Endometrial microvascular endothelial cells (primary cell): ENCODE measurements around the gene PADI3. TPM values are rescaled to one million over a fixed set of nuclear protein-coding genes. Genes with fewer than 3 reads are reported as not detected.
"Not testable (repeated sequence)": the region's sequence is repeated elsewhere in the genome, so short reads cannot be mapped to it uniquely, and the experiment has no call there.

Experiments used
- in situ Hi-C: cut with HindIII; loops from 2 replicates; pipeline ENCODE4 v1.10.0; 2017; ENCODE audit warnings: low sequenced_read_pairs, low pct_unique_long_range_greater_than_20kb; ENCODE audit errors: inconsistent ontology term
- total RNA-seq: library from RNA; depleted of rRNA; stranded (reverse); fragments of >200 nt; gene quantifications from one replicate; pipeline ENCODE4 v1.2.3, GENCODE V29; 2015; ENCODE audit errors: inconsistent ontology term

The PADI3 gene
- total RNA-seq, 1 donor from 2014 or later, result not detected

DNA sequence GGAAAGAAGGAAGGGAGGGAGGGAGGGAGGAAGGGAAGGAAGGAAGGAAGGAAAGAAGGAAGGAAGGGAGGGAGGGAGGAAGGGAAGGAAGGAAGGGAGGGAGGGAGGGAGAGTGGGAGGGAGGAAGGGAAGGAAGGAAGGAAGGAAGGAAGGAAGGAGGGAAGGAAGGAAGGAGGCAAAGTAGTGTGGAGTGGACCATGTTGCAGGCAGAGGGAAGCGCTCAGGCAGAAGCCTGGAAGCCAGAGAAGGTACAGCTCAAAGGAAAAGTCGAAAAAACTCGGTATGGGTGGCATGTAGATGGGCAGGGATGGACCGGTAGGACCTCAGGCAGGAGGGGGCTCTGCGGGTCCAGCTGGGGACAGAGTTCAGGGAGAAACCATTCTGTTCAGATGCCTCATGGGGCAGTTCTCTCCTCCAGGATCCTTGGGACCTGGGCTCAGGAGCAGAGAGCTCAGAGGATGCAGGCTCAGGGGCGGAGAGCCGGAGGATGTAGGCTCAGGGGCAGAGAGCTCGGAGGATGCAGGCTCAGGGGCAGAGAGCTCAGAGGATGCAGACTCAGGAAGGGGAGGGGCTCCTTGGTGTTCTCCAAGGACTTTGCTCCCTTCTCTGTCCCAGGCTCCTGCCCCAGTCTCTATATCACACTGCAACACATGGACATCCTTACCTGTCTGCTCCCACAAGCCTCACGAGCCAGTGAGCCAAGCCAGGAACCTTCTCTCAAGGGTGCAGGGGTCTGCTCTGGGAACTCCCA is 13.6 kb upstream of the PADI3 start:
- in situ Hi-C loops, result no loop called here

DNA sequence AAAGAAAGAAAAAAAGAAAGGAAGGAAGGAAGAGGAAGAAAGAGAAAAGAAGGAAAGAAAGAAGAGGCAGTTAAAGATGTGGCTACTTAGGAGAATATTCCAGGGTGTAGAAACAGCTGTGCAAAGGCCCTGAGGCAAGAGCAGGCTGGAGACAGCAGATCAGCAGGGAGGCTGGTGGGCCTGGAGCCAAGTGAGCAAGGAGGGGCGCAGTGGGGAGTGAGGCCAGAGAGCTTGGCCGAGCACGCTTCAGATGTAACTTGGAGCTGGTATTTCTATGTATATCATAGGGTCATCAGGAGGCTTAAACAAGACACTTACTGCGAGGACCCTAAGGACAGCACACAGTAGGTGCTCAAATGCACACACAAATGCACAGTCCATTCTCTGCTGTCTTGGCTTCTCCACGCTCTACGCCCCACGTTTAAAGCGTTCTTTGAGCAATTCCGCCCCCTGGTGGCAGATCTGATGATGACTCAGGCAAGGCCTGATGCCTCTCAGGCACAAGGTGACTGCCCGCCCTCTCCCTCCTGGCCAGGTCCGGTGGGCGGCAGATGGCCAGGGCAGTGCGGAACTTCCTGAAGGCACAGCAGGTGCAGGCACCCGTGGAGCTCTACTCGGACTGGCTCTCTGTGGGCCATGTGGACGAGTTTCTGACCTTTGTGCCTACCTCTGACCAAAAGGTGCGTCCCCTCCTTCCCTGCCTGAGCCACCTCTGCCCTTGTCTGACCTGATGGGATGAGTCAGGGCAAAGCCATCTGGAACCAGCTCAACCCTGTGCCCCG is 11.9 kb upstream of the PADI3 start:
- in situ Hi-C loops, result no loop called here

DNA sequence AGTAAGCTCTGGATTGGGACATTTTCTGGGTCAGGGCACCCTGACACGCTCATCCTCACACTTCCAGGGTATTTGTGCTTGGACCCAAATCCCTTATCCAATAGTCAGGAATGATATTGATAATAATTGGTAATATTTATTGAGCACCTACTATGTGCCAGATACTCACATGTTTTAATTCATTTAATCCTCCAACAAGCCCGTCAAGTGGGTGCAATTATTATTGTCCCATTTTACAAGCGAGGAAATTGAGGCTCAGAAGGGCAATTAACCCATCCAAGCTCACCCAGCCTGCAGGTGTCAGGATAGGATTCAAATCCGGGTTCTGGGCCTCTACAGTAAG is 11.4 kb upstream of the PADI3 start:
- in situ Hi-C loops, result no loop called here

DNA sequence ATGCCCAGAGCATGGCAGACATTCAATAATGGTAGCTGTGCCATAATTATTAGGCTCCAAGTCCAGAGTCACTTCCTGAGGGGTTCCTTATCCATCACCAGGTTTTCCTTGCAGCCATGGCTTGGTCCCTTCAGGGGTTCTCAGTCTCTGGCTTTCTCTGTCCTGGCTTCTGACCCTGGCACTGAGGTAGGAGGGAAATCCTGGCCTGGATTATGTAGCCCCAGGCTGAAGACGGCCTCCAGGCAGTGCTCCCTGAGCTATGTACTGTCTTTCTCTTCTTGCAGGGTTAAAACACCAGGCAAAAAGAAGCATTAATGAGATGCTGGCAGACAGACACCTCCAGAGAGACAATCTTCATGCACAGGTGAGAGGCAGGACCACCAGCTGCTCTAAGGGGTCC is 9.5 kb upstream of the PADI3 start:
- in situ Hi-C loops, result no loop called here

DNA sequence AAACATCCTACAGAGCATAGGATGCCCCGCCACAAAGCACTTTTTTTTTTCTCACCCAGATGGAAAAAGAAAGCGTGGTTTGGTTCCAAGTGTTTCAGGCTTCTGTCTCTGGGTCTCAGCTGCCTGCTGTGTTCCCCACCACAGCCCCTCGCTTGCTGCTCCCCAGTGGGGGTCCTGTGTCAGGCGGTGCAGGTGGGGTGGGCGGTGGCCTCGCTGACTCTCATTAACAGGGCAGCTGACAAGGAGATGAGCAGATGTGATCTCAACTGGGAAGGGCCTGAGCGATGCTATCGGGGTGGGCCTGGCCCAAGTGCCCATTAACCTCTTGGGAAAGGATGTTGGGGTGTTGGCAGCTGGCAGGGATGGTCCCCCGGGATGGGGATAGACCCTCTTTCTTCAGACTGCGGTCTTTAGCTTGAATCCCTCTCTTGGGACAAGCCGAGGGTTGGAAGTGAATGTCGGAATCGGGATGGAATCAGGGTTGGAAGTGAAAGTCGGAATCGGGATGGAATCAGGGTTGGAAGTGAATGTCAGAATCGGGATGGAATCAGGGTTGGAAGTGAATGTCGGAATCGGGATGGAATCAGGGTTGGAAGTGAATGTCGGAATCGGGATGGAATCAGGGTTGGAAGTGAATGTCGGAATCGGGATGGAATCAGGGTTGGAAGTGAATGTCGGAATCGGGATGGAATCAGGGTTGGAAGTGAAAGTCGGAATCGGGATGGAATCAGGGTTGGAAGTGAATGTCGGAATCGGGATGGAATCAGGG is 7.7 kb upstream of the PADI3 start:
- in situ Hi-C loops, result not testable (repeated sequence)

DNA sequence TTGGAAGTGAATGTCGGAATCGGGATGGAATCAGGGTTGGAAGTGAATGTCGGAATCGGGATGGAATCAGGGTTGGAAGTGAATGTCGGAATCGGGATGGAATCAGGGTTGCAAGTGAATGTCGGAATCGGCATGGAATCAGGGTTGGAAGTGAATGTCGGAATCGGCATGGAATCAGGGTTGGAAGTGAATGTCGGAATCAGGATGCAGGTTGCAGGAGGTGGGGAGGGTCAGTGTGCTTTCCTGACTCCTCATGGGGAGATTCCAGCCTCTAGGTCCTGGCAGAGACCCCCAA is 7.2 kb upstream of the PADI3 start:
- in situ Hi-C loops, result not testable (repeated sequence)

DNA sequence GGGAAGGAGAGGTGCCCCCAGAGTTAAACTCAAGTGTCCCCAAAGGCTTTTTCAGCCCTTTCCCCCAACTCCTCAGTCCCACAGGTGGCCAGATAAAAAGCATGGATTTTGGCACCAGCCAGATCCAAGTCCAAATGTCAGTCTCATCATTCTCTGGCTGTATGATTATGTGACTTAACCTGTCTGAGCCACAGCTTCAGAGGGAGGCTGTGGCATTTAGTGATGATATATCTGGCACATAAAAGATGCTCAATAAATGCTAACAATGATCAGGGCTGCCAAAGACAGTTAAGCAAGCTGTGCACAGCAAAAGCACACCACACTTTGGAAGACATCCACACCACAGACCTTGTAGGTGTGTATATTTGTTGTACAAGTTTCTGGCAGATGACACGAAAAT is 5.6 kb upstream of the PADI3 start:
- in situ Hi-C loops, result no loop called here

- in situ Hi-C loops, result no loop called here
Observed at GRCh38 chr1:17244821-17245740, 3.8 kb upstream of the PADI3 start.

DNA sequence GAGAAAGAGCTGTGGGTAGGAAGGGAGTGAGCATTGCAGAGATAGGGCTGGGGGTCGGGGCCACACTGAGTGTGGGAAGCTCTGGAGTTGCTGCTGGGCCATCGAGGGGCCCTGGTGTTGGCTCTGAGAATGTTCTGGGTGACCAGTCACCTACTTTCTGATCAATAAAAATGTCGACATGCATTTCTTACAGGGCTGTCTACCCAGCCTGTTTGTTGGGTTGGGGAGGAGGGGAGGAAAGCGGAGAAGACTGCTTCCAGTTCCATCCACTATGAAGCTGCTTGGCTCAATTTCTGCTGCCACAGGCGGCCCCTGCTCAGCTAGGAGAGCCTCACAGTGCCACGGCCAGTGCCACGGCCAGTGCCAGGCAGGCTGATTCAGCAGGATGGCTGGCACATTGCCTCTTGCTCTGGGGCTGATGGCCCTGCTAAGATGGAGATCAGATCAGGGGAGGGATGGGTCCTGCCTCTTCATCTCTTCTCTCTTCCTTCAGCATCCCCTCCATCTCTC is 3.0 kb upstream of the PADI3 start:
- in situ Hi-C loops, result no loop called here

GRCh38 chr1:17246971-17247370 is 1.9 kb upstream of the PADI3 start:
- in situ Hi-C loops, result no loop called here

GRCh38 chr1:17250601-17251000 is 1.7 kb downstream of the PADI3 start:
- in situ Hi-C loops, result no loop called here

GRCh38 chr1:17251246-17251645 is 2.3 kb downstream of the PADI3 start:
- in situ Hi-C loops, result no loop called here

DNA sequence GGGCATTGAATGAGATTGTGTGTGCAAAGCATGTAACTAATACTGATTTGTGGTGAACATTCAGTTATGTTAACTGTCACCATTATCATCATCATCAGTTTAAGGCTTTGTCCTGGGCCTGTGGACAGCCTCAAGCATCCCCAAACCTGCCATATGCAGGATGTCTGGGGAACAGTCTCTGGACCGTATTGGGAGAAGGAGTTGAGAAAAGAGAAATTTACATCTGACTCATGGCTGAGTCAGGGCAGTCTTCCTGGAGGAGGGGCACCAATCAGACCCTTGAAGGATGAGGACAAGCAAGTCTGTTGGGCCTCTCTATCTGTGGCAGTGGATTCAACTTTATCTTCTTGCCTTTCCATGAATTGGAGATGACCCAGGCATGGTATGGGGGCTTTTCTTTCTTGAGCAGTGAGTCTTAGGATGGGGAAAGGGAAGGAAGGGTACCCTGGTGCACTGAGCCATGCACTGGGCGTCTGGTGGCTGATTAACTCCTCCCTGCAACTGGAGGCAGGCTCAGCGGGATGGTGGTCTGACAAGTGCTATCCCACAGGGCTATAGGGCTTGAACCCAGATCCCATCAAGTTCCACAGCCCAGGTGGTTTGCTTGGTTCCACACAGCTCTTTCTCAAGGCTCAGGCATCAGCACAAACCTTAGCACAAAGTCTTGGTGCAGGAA is 2.9 kb downstream of the PADI3 start:
- in situ Hi-C loops, result no loop called here

DNA sequence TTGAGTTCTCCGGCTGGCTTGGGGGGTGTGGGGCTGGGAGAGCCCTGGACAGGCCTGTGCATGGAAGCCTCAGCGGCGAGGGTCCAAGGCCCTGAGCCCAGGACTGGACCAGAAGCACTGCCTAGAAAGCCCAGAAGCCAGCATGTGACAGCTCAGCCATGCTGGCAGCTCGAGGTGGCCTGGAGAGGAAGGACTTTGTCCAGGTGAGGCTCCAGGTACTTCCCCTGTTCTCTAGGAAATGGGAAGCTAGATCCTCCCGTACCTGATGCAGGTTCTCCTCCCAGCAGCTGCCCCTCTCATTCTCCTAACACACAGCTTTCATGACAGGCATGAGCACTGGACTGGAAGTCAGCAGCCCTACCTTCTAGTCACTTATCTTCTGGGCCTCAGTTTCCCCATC is 6.4 kb downstream of the PADI3 start:
- in situ Hi-C loops, result no loop called here

GRCh38 chr1:17258116-17258757 is 9.3 kb downstream of the PADI3 start:
- in situ Hi-C loops, result no loop called here

GRCh38 chr1:17258758-17259130 is 9.8 kb downstream of the PADI3 start:
- in situ Hi-C loops, result no loop called here

- in situ Hi-C loops, result no loop called here
Observed at GRCh38 chr1:17259233-17259873, 10.5 kb downstream of the PADI3 start.
